Osteoblast (primary cell): ENCODE results near the gene CDCA4. TPM values are rescaled to one million over a fixed set of nuclear protein-coding genes. Genes with fewer than 3 reads are reported as not detected.

ENCODE experiments used
- DNase-seq: peaks from one replicate; pipeline ENCODE4 v3.0.0; 2011; ENCODE audit warnings: low spot score, mixed read lengths; ENCODE audit not compliant: insufficient read length; ENCODE audit errors: missing footprints
- H2AFZ ChIP-seq: 2 replicates; pipeline ENCODE4 v1.6.0; 2011; ENCODE audit warnings: mild to moderate bottlenecking, low read length
- H3K27ac ChIP-seq: 2 replicates; pipeline ENCODE4 v1.5.1; 2011; ENCODE audit warnings: mild to moderate bottlenecking, low read depth, low read length, moderate library complexity
- H3K27me3 ChIP-seq: 2 replicates; pipeline ENCODE4 v1.6.0; 2012; ENCODE audit warnings: mild to moderate bottlenecking, control low read depth, inconsistent platforms, low read length, moderate library complexity; ENCODE audit not compliant: insufficient read depth
- H3K36me3 ChIP-seq: 2 replicates; pipeline ENCODE4 v1.5.1; 2011; ENCODE audit warnings: mild to moderate bottlenecking, low read length, control low read depth, moderate library complexity; ENCODE audit not compliant: insufficient read depth
- H3K4me1 ChIP-seq: 2 replicates; pipeline ENCODE4 v1.5.1; 2011; ENCODE audit warnings: mild to moderate bottlenecking, low read length, control low read depth, moderate library complexity; ENCODE audit not compliant: insufficient read depth
- H3K4me2 ChIP-seq: 2 replicates; pipeline ENCODE4 v1.6.0; 2011; ENCODE audit warnings: mild to moderate bottlenecking, low read length; ENCODE audit not compliant: insufficient read depth
- H3K4me3 ChIP-seq: fragments of 200-600 bp; sonication (generic); 3 replicates; pipeline ENCODE4 v1.5.1; 2012; ENCODE audit warnings: mild to moderate bottlenecking, low read length, inconsistent platforms; ENCODE audit not compliant: insufficient read depth
- H3K79me2 ChIP-seq: 2 replicates; pipeline ENCODE4 v1.6.0; 2012; ENCODE audit warnings: mild to moderate bottlenecking, low read length, control low read depth, inconsistent platforms; ENCODE audit not compliant: insufficient read depth
- H3K9me3 ChIP-seq: 2 replicates; pipeline ENCODE4 v1.5.1; 2011; ENCODE audit warnings: low read depth, low read length, control low read depth
- H4K20me1 ChIP-seq: 2 replicates; pipeline ENCODE4 v1.6.0; 2012; ENCODE audit warnings: mild to moderate bottlenecking, low read length, control low read depth; ENCODE audit not compliant: insufficient read depth
- total RNA-seq: library from RNA; depleted of rRNA; stranded (reverse); fragments of >200 nt; gene quantifications from 2 replicates; pipeline ENCODE4 v1.2.3, GENCODE V29; 2012
- TF ChIP-seq, protein P1 (sequence below): IDR thresholded peaks from 2 replicates; pipeline ENCODE4 v1.5.1; 2011; ENCODE audit warnings: mild to moderate bottlenecking, low read depth, low read length, moderate library complexity; ENCODE audit errors: extremely low read depth

The CDCA4 gene
- total RNA-seq, 1 donor, result 13.8 TPM

DNA sequence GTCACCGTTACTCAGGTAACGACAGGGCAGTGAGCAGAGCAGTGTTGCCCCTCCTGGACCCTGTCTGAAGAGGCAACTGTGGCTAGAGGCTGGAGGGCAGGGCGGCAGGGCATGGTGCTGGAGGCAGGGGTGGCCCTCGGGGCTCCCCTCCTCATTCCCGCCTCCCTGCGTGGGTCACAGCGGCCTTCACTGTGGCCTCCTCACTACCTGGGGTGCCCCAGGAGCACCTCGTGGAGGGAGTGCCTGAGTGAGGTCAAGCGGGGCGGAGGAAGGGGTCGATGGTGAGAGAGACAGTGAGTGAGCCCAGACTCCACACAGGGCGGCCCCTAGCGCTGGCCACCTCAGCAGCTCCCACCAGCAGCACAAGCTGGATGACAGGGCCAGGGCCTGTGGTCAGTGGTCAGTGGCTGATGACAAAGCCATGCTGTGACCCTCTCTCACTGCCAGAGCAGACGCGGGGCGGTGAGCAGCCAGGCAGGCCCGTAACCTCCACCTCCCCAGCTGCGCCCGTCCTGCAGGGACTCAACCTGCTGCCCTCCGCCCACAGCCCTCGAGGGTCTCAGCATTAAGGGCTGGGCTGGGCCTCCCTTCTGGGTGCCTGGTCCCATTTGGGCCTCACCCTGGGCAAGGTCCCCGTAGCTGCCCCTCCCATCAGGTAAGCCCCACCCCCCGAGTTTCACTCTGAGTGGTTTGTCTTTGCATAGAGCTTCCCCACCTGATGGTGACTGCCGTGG, 26.6 kb upstream of the CDCA4 start:
- H3K36me3 ChIP-seq, result no peaks in the 10 kb centered on the region

DNA sequence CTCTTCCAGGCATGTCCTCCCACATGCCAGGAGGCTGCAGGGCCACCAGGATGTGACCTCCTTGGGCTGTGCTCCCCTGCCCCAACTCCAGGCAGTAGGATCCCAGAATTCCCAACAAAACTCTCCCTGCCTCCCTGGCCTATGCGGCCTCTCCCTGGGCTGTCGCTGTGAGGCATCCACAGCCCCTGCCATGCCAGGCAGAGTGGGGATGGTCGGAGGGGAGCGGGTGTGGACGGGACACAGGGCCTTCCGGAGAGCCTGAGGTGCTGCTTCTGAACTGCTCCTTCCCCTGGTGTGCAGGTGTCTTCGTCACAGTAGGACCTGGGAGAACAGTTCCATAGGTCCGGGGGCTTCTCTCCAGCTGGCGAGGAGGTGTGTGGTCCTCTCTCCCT, 26.0 kb upstream of the CDCA4 start:
- Histone ChIP-seq H2AFZ (no peak overlapping the region), H4K20me1 (no peaks in the 10 kb centered on the region), H3K79me2 (no peaks in the 10 kb centered on the region), H3K9me3 (no peaks in the 10 kb centered on the region), H3K4me1 (no peaks in the 10 kb centered on the region), H3K27ac (no peak overlapping the region), H3K36me3 (no peaks in the 10 kb centered on the region), H3K27me3 (no peaks in the 10 kb centered on the region), H3K4me3 (no peak overlapping the region), H3K4me2 (no peak overlapping the region)
- TF ChIP-seq, protein P1, sequence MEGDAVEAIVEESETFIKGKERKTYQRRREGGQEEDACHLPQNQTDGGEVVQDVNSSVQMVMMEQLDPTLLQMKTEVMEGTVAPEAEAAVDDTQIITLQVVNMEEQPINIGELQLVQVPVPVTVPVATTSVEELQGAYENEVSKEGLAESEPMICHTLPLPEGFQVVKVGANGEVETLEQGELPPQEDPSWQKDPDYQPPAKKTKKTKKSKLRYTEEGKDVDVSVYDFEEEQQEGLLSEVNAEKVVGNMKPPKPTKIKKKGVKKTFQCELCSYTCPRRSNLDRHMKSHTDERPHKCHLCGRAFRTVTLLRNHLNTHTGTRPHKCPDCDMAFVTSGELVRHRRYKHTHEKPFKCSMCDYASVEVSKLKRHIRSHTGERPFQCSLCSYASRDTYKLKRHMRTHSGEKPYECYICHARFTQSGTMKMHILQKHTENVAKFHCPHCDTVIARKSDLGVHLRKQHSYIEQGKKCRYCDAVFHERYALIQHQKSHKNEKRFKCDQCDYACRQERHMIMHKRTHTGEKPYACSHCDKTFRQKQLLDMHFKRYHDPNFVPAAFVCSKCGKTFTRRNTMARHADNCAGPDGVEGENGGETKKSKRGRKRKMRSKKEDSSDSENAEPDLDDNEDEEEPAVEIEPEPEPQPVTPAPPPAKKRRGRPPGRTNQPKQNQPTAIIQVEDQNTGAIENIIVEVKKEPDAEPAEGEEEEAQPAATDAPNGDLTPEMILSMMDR, result no peak
- DNase-seq, result peak; percentile 57

More for the DNA sequence above, 26.6 kb upstream of the CDCA4 start:
- TF ChIP-seq, protein P1, result no peak
- H4K20me1 ChIP-seq, result no peaks in the 10 kb centered on the region
- no peak overlapping the region for H3K4me3 ChIP-seq
- H2AFZ ChIP-seq, result no peak overlapping the region
- no peak overlapping the region for H3K4me2 ChIP-seq
- H3K27ac ChIP-seq, result no peak overlapping the region
- peak; percentile 88 for DNase-seq
- no peaks in the 10 kb centered on the region for H3K9me3 ChIP-seq
- H3K4me1 ChIP-seq, result no peaks in the 10 kb centered on the region
- no peaks in the 10 kb centered on the region for H3K27me3 ChIP-seq
- no peaks in the 10 kb centered on the region for H3K79me2 ChIP-seq

DNA sequence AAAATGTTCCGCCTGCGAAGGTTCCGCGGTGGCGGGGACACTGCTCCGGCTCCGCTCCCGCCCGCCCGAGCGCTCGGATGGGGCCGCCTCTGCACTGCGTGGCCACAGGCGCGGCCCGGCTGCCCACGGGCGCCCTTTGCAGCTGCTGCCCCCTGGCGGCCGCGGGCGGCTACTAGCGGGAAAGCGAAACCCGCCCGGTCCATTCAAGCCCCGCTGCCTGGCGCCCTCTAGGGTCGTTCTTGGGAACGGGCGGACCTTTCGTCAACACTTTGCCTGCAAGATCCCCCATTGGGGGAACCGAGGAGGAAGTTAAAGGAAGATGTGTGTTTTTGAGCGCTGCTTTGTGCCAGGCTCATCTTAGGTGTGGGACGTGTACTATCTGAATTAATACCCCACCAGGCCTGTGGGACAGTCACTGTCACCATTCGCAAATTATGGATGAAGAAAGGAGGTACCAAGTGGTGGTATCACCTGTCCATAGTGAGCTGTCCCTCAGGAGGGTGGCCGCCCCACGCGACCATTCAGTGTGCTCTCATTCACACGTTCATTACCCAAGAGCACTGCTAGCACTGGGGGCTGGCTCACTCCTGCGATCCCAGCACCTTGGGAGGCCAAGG, 24.9 kb upstream of the CDCA4 start:
- no peaks in the 10 kb centered on the region for H4K20me1 ChIP-seq
- DNase-seq, result peak; percentile 99
- H3K27ac ChIP-seq, result no peak overlapping the region
- H3K4me1 ChIP-seq, result no peaks in the 10 kb centered on the region
- peak overlapping the region; percentile 65 for H3K4me3 ChIP-seq
- TF ChIP-seq, protein P1, result peak; percentile 99
- peak overlapping the region; percentile 77 for H3K4me2 ChIP-seq
- no peaks in the 10 kb centered on the region for H3K79me2 ChIP-seq
- no peaks in the 10 kb centered on the region for H3K9me3 ChIP-seq
- H3K27me3 ChIP-seq, result no peaks in the 10 kb centered on the region
- H2AFZ ChIP-seq, result peak overlapping the region; percentile 82
- no peaks in the 10 kb centered on the region for H3K36me3 ChIP-seq

DNA sequence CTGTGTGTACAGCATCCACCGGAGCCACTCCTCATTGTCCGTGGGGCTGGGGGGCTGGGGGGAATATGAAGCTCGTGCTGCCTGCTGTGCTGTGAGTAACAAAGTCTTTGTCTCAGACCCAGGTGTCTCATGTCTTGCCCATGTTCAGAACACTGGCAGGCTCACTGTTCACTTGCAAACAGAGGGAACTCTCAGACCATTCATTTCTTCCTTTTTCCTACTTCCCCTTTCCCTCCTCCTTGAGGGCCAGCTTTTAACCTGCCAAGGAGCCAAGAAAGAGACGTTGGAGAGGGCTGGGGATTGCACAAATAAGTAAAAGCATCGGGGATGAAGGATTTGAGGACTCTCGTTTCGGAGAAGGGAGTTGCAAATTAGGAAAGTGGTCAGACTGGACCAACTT, 22.8 kb upstream of the CDCA4 start:
- Histone ChIP-seq H3K4me3 (no peak overlapping the region), H3K4me1 (no peaks in the 10 kb centered on the region), H3K79me2 (no peaks in the 10 kb centered on the region), H3K27me3 (no peaks in the 10 kb centered on the region), H3K9me3 (no peaks in the 10 kb centered on the region), H3K36me3 (no peaks in the 10 kb centered on the region), H2AFZ (no peak overlapping the region), H4K20me1 (no peaks in the 10 kb centered on the region), H3K27ac (no peak overlapping the region), H3K4me2 (no peak overlapping the region)
- TF ChIP-seq, protein P1, result no peak
- DNase-seq, result no peak
